HL-60 (cell line): ENCODE measurements around the gene GPLD1.

Experiments
- DNase-seq, 2 experiments: peaks; one replicate each; pipeline ENCODE4 v3.0.0-alpha.2; 2010 to 2020; ENCODE audit warnings: low read depth in 1 of 2, low spot score in 1 of 2
- H3K27ac ChIP-seq: fragments of 250-450 bp; sonication (Bioruptor Pico); replicated peaks from 2 replicates; pipeline ENCODE4 v1.5.1; 2020; ENCODE audit warnings: mild to moderate bottlenecking, moderate library complexity
- H3K27me3 ChIP-seq: fragments of 250-450 bp; sonication (Bioruptor Pico); 2 replicates; pipeline ENCODE4 v1.5.1; 2021; ENCODE audit warnings: mild to moderate bottlenecking, moderate library complexity; ENCODE audit not compliant: insufficient read depth, poor library complexity, severe bottlenecking
- H3K4me3 ChIP-seq: replicated peaks from 2 replicates; pipeline ENCODE4 v1.5.1; 2011; ENCODE audit warnings: mild to moderate bottlenecking, control low read depth, low read length; ENCODE audit not compliant: insufficient read depth
- CTCF ChIP-seq: IDR thresholded peaks from one replicate; pipeline ENCODE4 v1.5.1; 2011; ENCODE audit warnings: low read length, control low read depth, inconsistent platforms; ENCODE audit not compliant: insufficient read depth
- GABPA ChIP-seq: IDR thresholded peaks from 2 replicates; pipeline ENCODE4 v1.6.1; 2012; ENCODE audit warnings: low read depth
- POLR2AphosphoS5 ChIP-seq: IDR thresholded peaks from 2 replicates; pipeline ENCODE4 v1.6.1; 2012; ENCODE audit warnings: low read depth
- SPI1 ChIP-seq: IDR thresholded peaks from 2 replicates; pipeline ENCODE4 v1.6.1; 2012; ENCODE audit warnings: low read depth, mild to moderate bottlenecking, borderline replicate concordance
- TF ChIP-seq, protein P1 (sequence below): IDR thresholded peaks from 2 replicates; pipeline ENCODE4 v1.6.1; 2012; ENCODE audit warnings: low read depth; ENCODE audit not compliant: insufficient replicate concordance

GPLD1 gene

DNA sequence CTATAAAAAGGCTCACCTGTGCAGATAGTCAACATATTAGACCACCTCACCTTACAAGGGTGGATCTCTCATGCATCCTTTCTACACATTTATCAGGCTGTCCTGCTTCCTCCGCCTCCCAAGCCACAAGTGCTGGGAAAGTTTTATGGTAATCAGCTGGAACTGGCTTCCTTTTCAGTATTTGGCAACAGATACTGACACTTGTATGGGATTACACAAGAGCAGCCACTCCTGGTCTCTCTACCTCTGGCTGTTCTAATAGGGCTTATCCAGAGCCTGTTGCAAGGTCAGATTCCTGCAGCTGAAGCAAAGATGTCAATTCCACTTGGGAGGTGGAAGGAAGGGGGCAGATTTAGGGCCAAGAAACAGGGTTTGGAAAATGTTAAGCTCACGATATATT, 503 bp upstream of the GPLD1 start:
- peak; percentile 22 to 28 for DNase-seq
- Histone ChIP-seq H3K27me3 (peaks cover 7% of the 10 kb centered on the region), H3K27ac (no peak overlapping the region), H3K4me3 (no peak overlapping the region)
- TF ChIP-seq POLR2AphosphoS5, result no peak
- TF ChIP-seq CTCF, result no peak
- no peak for TF ChIP-seq SPI1
- no peak for TF ChIP-seq GABPA
- TF ChIP-seq, protein P1, sequence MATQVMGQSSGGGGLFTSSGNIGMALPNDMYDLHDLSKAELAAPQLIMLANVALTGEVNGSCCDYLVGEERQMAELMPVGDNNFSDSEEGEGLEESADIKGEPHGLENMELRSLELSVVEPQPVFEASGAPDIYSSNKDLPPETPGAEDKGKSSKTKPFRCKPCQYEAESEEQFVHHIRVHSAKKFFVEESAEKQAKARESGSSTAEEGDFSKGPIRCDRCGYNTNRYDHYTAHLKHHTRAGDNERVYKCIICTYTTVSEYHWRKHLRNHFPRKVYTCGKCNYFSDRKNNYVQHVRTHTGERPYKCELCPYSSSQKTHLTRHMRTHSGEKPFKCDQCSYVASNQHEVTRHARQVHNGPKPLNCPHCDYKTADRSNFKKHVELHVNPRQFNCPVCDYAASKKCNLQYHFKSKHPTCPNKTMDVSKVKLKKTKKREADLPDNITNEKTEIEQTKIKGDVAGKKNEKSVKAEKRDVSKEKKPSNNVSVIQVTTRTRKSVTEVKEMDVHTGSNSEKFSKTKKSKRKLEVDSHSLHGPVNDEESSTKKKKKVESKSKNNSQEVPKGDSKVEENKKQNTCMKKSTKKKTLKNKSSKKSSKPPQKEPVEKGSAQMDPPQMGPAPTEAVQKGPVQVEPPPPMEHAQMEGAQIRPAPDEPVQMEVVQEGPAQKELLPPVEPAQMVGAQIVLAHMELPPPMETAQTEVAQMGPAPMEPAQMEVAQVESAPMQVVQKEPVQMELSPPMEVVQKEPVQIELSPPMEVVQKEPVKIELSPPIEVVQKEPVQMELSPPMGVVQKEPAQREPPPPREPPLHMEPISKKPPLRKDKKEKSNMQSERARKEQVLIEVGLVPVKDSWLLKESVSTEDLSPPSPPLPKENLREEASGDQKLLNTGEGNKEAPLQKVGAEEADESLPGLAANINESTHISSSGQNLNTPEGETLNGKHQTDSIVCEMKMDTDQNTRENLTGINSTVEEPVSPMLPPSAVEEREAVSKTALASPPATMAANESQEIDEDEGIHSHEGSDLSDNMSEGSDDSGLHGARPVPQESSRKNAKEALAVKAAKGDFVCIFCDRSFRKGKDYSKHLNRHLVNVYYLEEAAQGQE, result no peak

DNA sequence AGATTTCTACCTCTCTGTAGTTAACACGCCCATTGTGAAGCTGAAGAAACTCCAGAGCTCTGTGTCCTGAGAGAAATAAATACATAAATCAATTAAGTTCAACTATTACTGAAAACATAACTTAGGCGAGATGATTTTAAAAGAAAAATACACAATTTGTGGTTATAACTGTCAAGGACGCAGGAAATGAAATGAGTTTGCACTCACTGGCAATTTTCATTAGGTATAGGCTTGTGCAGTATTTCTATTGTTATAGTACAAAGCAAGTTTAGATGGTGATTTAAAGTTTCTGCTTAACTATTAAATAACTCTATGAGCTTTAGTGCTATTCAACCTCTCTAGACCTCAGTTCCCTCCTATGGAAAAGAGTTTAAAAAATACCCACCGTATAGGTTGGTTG, 3.3 kb downstream of the GPLD1 start:
- TF ChIP-seq, protein P1, result no peak
- no peak for TF ChIP-seq POLR2AphosphoS5
- no peak for TF ChIP-seq CTCF
- TF ChIP-seq GABPA, result no peak
- TF ChIP-seq SPI1, result no peak
- Histone ChIP-seq H3K27ac (no peak overlapping the region), H3K27me3 (no peaks in the 10 kb centered on the region), H3K4me3 (no peak overlapping the region)
- no peak for DNase-seq

GRCh38 chr6:24484657-24485323, 4.6 kb downstream of the GPLD1 start:
- Histone ChIP-seq H3K4me3 (no peak overlapping the region), H3K27ac (no peak overlapping the region), H3K27me3 (no peaks in the 10 kb centered on the region)
- TF ChIP-seq, protein P1, result no peak
- TF ChIP-seq POLR2AphosphoS5, result no peak
- TF ChIP-seq CTCF, result no peak
- no peak for TF ChIP-seq SPI1
- TF ChIP-seq GABPA, result no peak
- no peak for DNase-seq
